CD4-positive, alpha-beta T cell (primary cell): ENCODE data around the gene TIGD6. TPM values are rescaled to one million over a fixed set of nuclear protein-coding genes. Genes with fewer than 3 reads are reported as not detected.
A peak's percentile ranks its signal among the peaks of the same experiment; 100 is the strongest.

Experiments
- ATAC-seq: fragments of 200-7000 bp; cut with Tn5 transposase; one replicate; pipeline ENCODE4 v1.10.0; 2022; ENCODE audit warnings: mild to moderate bottlenecking; ENCODE audit not compliant: poor library complexity
- CTCF ChIA-PET: fragments of 350-600 bp; sonication (Branson Sonifier 250); formaldehyde crosslinking; loops from one replicate; lab custom pipeline; 2021; ENCODE audit warnings: antibody characterized with exemption, inconsistent platforms; lab: Charles Lee
- POLR2A ChIA-PET: fragments of 350-600 bp; sonication (Branson Sonifier 250); formaldehyde crosslinking; loops from one replicate; lab custom pipeline; 2021; ENCODE audit warnings: antibody characterized with exemption, inconsistent platforms; lab: Charles Lee
- DNase-seq, 14 experiments: peaks; one replicate each; pipeline ENCODE4 v3.0.0-alpha.2; 2013 to 2020; ENCODE audit warnings: mixed read lengths in 2 of 14
- H3K27ac ChIP-seq, 2 donors: one replicate each; pipeline versions ENCODE4 v1.5.1 to v1.7.0; 2013; ENCODE audit warnings: low read length in 2 of 2, low read depth in 1 of 2, mild to moderate bottlenecking in 1 of 2
- H3K27me3 ChIP-seq, 2 experiments: 1 replicate in 1 of 2; 2 replicates in 1 of 2; pipeline versions ENCODE4 v1.6.1 to v1.7.0; 2013; ENCODE audit warnings: low read length in 2 of 2, control low read depth in 1 of 2, mild to moderate bottlenecking in 1 of 2, moderate library complexity in 1 of 2; ENCODE audit not compliant: insufficient read depth in 2 of 2, control insufficient read depth in 1 of 2
- H3K36me3 ChIP-seq: one replicate; pipeline ENCODE4 v1.6.1; 2013; ENCODE audit warnings: low read length, control low read depth; ENCODE audit not compliant: insufficient read depth
- H3K4me1 ChIP-seq: one replicate; pipeline ENCODE4 v1.6.1; 2013; ENCODE audit warnings: low read length, control low read depth; ENCODE audit not compliant: insufficient read depth
- H3K4me3 ChIP-seq: one replicate; pipeline ENCODE4 v1.5.1; 2013; ENCODE audit warnings: mild to moderate bottlenecking, low read length, moderate library complexity
- H3K9me3 ChIP-seq, 2 experiments: 1 replicate in 1 of 2; 2 replicates in 1 of 2; pipeline versions ENCODE4 v1.6.1 to v1.7.0; 2013; ENCODE audit warnings: low read length in 2 of 2, mild to moderate bottlenecking in 2 of 2, control low read depth in 1 of 2, moderate library complexity in 1 of 2; ENCODE audit not compliant: control insufficient read depth in 1 of 2, insufficient read depth in 1 of 2
- H3K27ac Mint-ChIP-seq: one replicate; pipeline ENCODE4 v1.8.0; 2020; ENCODE audit warnings: mixed read lengths
- H3K27me3 Mint-ChIP-seq: one replicate; pipeline ENCODE4 v1.8.0; 2021; ENCODE audit warnings: mixed read lengths
- H3K36me3 Mint-ChIP-seq: one replicate; pipeline ENCODE4 v1.8.0; 2021; ENCODE audit warnings: low read depth, mixed read lengths
- H3K4me1 Mint-ChIP-seq: one replicate; pipeline ENCODE4 v1.8.0; 2021; ENCODE audit warnings: low read depth, mixed read lengths
- H3K4me3 Mint-ChIP-seq: one replicate; pipeline ENCODE4 v1.8.0; 2020; ENCODE audit warnings: mild to moderate bottlenecking, mixed read lengths
- H3K9me3 Mint-ChIP-seq: one replicate; pipeline ENCODE4 v1.8.0; 2020; ENCODE audit warnings: mixed read lengths
- CTCF ChIP-seq: fragments of 200-600 bp; IDR thresholded peaks from one replicate; pipeline ENCODE4 v1.8.0; 2022; ENCODE audit warnings: antibody characterized with exemption, mild to moderate bottlenecking
- intact Hi-C, 2 experiments: fragments of 100-400 bp; cut with DNase I in 1 of 2; cut with micrococcal nuclease in 1 of 2; formaldehyde crosslinking; loops; one replicate each; pipeline versions ENCODE4 v1.15.1 to v1.9.0; 2023 to 2025; cut with DNase I, micrococcal nuclease
- total RNA-seq, 174 experiments: library from RNA in 2 of 174; stranded (reverse) in 2 of 174; gene quantifications; one replicate each; pipeline ENCODE4 v1.2.3 and lab custom pipeline; 2021 to 2026

TIGD6 gene
- total RNA-seq, 2 experiments from 2014 or later = 1.0 to 1.4 TPM

GRCh38 chr5:150042459-150042858 lies 42.0 kb upstream of the TIGD6 start:
- intact Hi-C loops = no loop called here
- no peak for ATAC-seq
- peaks cover 96% of the 10 kb centered on the region for H3K36me3 Mint-ChIP-seq

GRCh38 chr5:150038547-150038946 lies 38.1 kb upstream of the TIGD6 start:
- peaks cover 16% of the 10 kb centered on the region for H3K4me1 Mint-ChIP-seq
- no peaks in the 10 kb centered on the region for H3K27me3 ChIP-seq
- ChIA-PET POLR2A (no interaction called here), CTCF (no interaction called here)
- intact Hi-C loops = no loop called here
- no peaks in the 10 kb centered on the region for H3K4me1 ChIP-seq
- ATAC-seq (no peak), DNase-seq (no peak)
- no peaks in the 10 kb centered on the region for H3K9me3 ChIP-seq
- no peak for TF ChIP-seq CTCF
- H3K36me3 Mint-ChIP-seq = peaks cover 100% of the 10 kb centered on the region
- no peak overlapping the region for H3K4me3 ChIP-seq
- H3K4me3 Mint-ChIP-seq = no peak overlapping the region
- H3K27me3 Mint-ChIP-seq = no peaks in the 10 kb centered on the region
- no peaks in the 10 kb centered on the region for H3K9me3 Mint-ChIP-seq
- peaks cover 97% of the 10 kb centered on the region for H3K36me3 ChIP-seq
- no peak overlapping the region for H3K27ac Mint-ChIP-seq
- no peak overlapping the region for H3K27ac ChIP-seq

More at GRCh38 chr5:150042459-150042858, 42.0 kb upstream of the TIGD6 start:
- H3K27ac ChIP-seq = no peak overlapping the region
- CTCF ChIA-PET = no interaction called here
- Mint-ChIP-seq H3K9me3 (no peaks in the 10 kb centered on the region), H3K27ac (peak overlapping the region; percentile 22), H3K4me3 (no peak overlapping the region), H3K27me3 (no peaks in the 10 kb centered on the region), H3K4me1 (peaks cover 28% of the 10 kb centered on the region)
- H3K36me3 ChIP-seq = peaks cover 91% of the 10 kb centered on the region
- TF ChIP-seq CTCF = no peak
- no peaks in the 10 kb centered on the region for H3K27me3 ChIP-seq
- peaks cover 13% of the 10 kb centered on the region for H3K4me1 ChIP-seq
- H3K4me3 ChIP-seq = no peak overlapping the region
- POLR2A ChIA-PET = interaction anchor here (0.6 kb wide), 1 partner anchor 1988 kb away, joined by 3 read pairs; no protein-coding TSS in a partner anchor
- no peak for DNase-seq
- H3K9me3 ChIP-seq = no peaks in the 10 kb centered on the region

GRCh38 chr5:150036513-150036912 lies 36.1 kb upstream of the TIGD6 start:
- no peak overlapping the region for H3K27ac Mint-ChIP-seq
- no peaks in the 10 kb centered on the region for H3K27me3 ChIP-seq
- H3K9me3 ChIP-seq = no peaks in the 10 kb centered on the region
- ATAC-seq = no peak
- DNase-seq = no peak
- no peaks in the 10 kb centered on the region for H3K4me1 ChIP-seq
- peaks cover 100% of the 10 kb centered on the region for H3K36me3 Mint-ChIP-seq
- H3K27ac ChIP-seq = no peak overlapping the region
- H3K4me3 ChIP-seq = no peak overlapping the region
- H3K27me3 Mint-ChIP-seq = no peaks in the 10 kb centered on the region
- CTCF ChIA-PET = no interaction called here
- no peaks in the 10 kb centered on the region for H3K4me1 Mint-ChIP-seq
- intact Hi-C loops = no loop called here
- H3K36me3 ChIP-seq = peaks cover 98% of the 10 kb centered on the region
- TF ChIP-seq CTCF = no peak
- no peaks in the 10 kb centered on the region for H3K9me3 Mint-ChIP-seq
- no peak overlapping the region for H3K4me3 Mint-ChIP-seq
- POLR2A ChIA-PET = no interaction called here
